ENCODE results near the gene GPR87. TPM values are rescaled to one million over a fixed set of nuclear protein-coding genes. Genes with fewer than 3 reads are reported as not detected.

The GPR87 gene
- total RNA-seq, 2 donors from 2014 or later = not detected

- DNase-seq (ENCODE audit: low spot score) = no peak
- no peak overlapping the region for H3K4me3 ChIP-seq
Observed at GRCh38 chr3:151275091-151275490, 41.5 kb downstream of the GPR87 start.

DNA sequence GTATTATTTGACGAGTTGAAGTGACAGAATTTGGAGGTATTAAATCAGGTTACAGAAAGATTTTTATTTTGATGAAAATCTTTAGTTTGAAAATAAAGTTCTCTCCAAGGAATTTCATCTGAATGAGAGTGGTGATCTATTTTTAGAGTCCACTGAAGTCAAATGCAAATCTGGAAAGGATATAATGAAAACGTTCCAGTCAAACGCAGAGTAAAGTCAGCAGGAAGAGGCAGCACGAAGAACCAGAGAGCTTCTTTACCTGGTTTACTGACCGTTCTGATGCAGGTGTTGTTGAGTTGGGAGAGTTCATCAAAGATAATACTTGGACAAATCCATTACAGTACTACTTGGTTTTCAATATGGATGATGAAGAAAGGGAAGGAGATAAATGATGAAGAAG lies 47.0 kb downstream of the GPR87 start:
- Histone ChIP-seq H3K27ac (no peak overlapping the region), H3K36me3 (no peaks in the 10 kb centered on the region), H3K4me3 (peak overlapping the region; percentile 52), H3K27me3 (replicated peaks; ENCODE audit: insufficient read depth) (no peaks in the 10 kb centered on the region), H3K9me3 (no peaks in the 10 kb centered on the region), H3K4me1 (ENCODE audit: control insufficient read depth in 1 of 2, low read depth in 2 of 2) (peaks cover 4 to 7% of the 10 kb centered on the region in 2 donors)
- DNase-seq (ENCODE audit: low spot score) = no peak
- TF ChIP-seq, protein P1, sequence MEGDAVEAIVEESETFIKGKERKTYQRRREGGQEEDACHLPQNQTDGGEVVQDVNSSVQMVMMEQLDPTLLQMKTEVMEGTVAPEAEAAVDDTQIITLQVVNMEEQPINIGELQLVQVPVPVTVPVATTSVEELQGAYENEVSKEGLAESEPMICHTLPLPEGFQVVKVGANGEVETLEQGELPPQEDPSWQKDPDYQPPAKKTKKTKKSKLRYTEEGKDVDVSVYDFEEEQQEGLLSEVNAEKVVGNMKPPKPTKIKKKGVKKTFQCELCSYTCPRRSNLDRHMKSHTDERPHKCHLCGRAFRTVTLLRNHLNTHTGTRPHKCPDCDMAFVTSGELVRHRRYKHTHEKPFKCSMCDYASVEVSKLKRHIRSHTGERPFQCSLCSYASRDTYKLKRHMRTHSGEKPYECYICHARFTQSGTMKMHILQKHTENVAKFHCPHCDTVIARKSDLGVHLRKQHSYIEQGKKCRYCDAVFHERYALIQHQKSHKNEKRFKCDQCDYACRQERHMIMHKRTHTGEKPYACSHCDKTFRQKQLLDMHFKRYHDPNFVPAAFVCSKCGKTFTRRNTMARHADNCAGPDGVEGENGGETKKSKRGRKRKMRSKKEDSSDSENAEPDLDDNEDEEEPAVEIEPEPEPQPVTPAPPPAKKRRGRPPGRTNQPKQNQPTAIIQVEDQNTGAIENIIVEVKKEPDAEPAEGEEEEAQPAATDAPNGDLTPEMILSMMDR (IDR thresholded peaks at IDR 0.05) = no peak
- no peak for ATAC-seq (ENCODE audit: insufficient number of reproducible peaks, low FRiP score, low read depth)

More at GRCh38 chr3:151275091-151275490, 41.5 kb downstream of the GPR87 start:
- TF ChIP-seq, protein P1 (IDR thresholded peaks at IDR 0.05) = no peak
- H3K9me3 ChIP-seq = no peaks in the 10 kb centered on the region
- no peaks in the 10 kb centered on the region for H3K4me1 ChIP-seq (ENCODE audit: control insufficient read depth in 1 of 2, low read depth in 2 of 2)
- no peaks in the 10 kb centered on the region for H3K27me3 ChIP-seq (replicated peaks; ENCODE audit: insufficient read depth)
- no peak overlapping the region for H3K27ac ChIP-seq
- no peak for ATAC-seq (ENCODE audit: insufficient number of reproducible peaks, low FRiP score, low read depth)
- H3K36me3 ChIP-seq = no peaks in the 10 kb centered on the region

- Histone ChIP-seq H3K27me3 (replicated peaks; ENCODE audit: insufficient read depth) (no peaks in the 10 kb centered on the region), H3K9me3 (no peaks in the 10 kb centered on the region), H3K27ac (no peak overlapping the region), H3K4me1 (ENCODE audit: control insufficient read depth in 1 of 2, low read depth in 2 of 2) (peaks cover 4 to 7% of the 10 kb centered on the region in 2 donors), H3K4me3 (no peak overlapping the region), H3K36me3 (no peaks in the 10 kb centered on the region)
- TF ChIP-seq, protein P1 (IDR thresholded peaks at IDR 0.05) = no peak
- no peak for DNase-seq (ENCODE audit: low spot score)
- ATAC-seq (ENCODE audit: insufficient number of reproducible peaks, low FRiP score, low read depth) = no peak
Observed at GRCh38 chr3:151268267-151269235, 48.1 kb downstream of the GPR87 start.

- H3K9me3 ChIP-seq = no peaks in the 10 kb centered on the region
- ATAC-seq (ENCODE audit: insufficient number of reproducible peaks, low FRiP score, low read depth) = no peak
- H3K4me3 ChIP-seq = no peak overlapping the region
- peaks cover 4 to 7% of the 10 kb centered on the region in 2 donors for H3K4me1 ChIP-seq (ENCODE audit: control insufficient read depth in 1 of 2, low read depth in 2 of 2)
- H3K36me3 ChIP-seq = no peaks in the 10 kb centered on the region
- no peak overlapping the region for H3K27ac ChIP-seq
- TF ChIP-seq, protein P1 (IDR thresholded peaks at IDR 0.05) = no peak
- no peaks in the 10 kb centered on the region for H3K27me3 ChIP-seq (replicated peaks; ENCODE audit: insufficient read depth)
- no peak for DNase-seq (ENCODE audit: low spot score)
Observed at GRCh38 chr3:151267066-151267465, 49.6 kb downstream of the GPR87 start.

DNA sequence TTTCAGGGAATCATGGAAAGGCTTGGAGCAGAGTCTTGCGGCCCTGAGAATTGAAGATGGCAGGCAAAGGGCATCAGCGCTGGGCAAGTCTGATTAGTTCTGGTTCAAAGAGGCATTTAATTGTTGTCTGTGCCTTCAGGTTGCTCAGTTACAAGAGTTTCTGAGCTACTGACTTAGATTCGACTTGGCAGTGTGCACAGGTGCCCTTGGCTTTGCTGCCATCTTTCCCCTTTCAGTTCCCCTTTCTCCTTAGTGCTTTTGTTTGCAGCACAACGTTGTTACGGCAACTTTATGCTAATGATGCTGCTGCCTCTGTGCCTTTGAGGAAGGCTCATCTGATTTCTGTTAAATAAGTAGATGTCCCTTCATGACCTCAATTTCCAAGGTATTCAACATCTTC lies 50.8 kb downstream of the GPR87 start:
- no peak for ATAC-seq (ENCODE audit: insufficient number of reproducible peaks, low FRiP score, low read depth)
- H3K27ac ChIP-seq = no peak overlapping the region

More for the DNA sequence above, 50.8 kb downstream of the GPR87 start:
- Histone ChIP-seq H3K4me1 (ENCODE audit: control insufficient read depth in 1 of 2, low read depth in 2 of 2) (peaks cover 4 to 7% of the 10 kb centered on the region in 2 donors), H3K9me3 (no peaks in the 10 kb centered on the region), H3K4me3 (no peak overlapping the region), H3K36me3 (no peaks in the 10 kb centered on the region), H3K27me3 (replicated peaks; ENCODE audit: insufficient read depth) (no peaks in the 10 kb centered on the region)
- DNase-seq (ENCODE audit: low spot score) = no peak
- TF ChIP-seq, protein P1 (IDR thresholded peaks at IDR 0.05) = no peak

All from thoracic aorta (tissue), 2 donors.